CD4-positive, alpha-beta T cell treated with Interleukin-17A for 4 hours (primary cell): ENCODE data around the gene COQ10A.
"Not testable (repeated sequence)": the region's sequence is repeated elsewhere in the genome, so short reads cannot be mapped to it uniquely, and the experiment has no call there.

ENCODE experiments used
- DNase-seq: peaks from one replicate; pipeline ENCODE4 v3.0.0-alpha.2; 2020; ENCODE audit warnings: mixed read lengths

COQ10A gene

GRCh38 chr12:56244494-56244893 is 22.2 kb upstream of the COQ10A start:
- DNase-seq: no peak

- DNase-seq: no peak
These were observed 18.8 kb upstream of the COQ10A start for GRCh38 chr12:56247923-56248322.

- no peak for DNase-seq
These were observed 18.0 kb upstream of the COQ10A start for GRCh38 chr12:56248711-56249110.

GRCh38 chr12:56252649-56253048 is 14.1 kb upstream of the COQ10A start:
- DNase-seq: no peak

- DNase-seq: no peak
These were observed 13.7 kb upstream of the COQ10A start for GRCh38 chr12:56253091-56253490.

GRCh38 chr12:56255671-56256070 is 11.1 kb upstream of the COQ10A start:
- no peak for DNase-seq

GRCh38 chr12:56256326-56256960 is 10.3 kb upstream of the COQ10A start:
- no peak for DNase-seq

- no peak for DNase-seq
These were observed 9.7 kb upstream of the COQ10A start for GRCh38 chr12:56257071-56257470.

GRCh38 chr12:56257491-56258067 is 9.2 kb upstream of the COQ10A start:
- peak; percentile 22 for DNase-seq

- DNase-seq: peak; percentile 89
These were observed 8.5 kb upstream of the COQ10A start, which contains the start of gene ANKRD52 for GRCh38 chr12:56258068-56258819. Gene ANKRD52 (minus strand): TSS chr12:56258384. CDS start chr12:56258269, 115 bp downstream.

GRCh38 chr12:56258820-56259183 is 7.9 kb upstream of the COQ10A start:
- no peak for DNase-seq

GRCh38 chr12:56260380-56260779 is 6.4 kb upstream of the COQ10A start:
- no peak for DNase-seq

- DNase-seq: no peak
These were observed 5.8 kb upstream of the COQ10A start for GRCh38 chr12:56260921-56261320.

GRCh38 chr12:56261503-56262232 is 5.1 kb upstream of the COQ10A start:
- DNase-seq: no peak

- not testable (repeated sequence) for DNase-seq
These were observed 3.8 kb upstream of the COQ10A start for GRCh38 chr12:56262955-56263354.

GRCh38 chr12:56266068-56266692 is 562 bp upstream of the COQ10A start:
- not testable (repeated sequence) for DNase-seq

- DNase-seq: no peak
These were observed 815 bp downstream of the COQ10A start for GRCh38 chr12:56267443-56268071.

GRCh38 chr12:56271031-56271430 is 4.3 kb downstream of the COQ10A start:
- DNase-seq: peak; percentile 16

- not testable (repeated sequence) for DNase-seq
These were observed 5.7 kb downstream of the COQ10A start for GRCh38 chr12:56272468-56272867.

GRCh38 chr12:56274299-56274698 is 7.6 kb downstream of the COQ10A start:
- DNase-seq: no peak

- no peak for DNase-seq
These were observed 12.2 kb downstream of the COQ10A start for GRCh38 chr12:56278905-56279304.

GRCh38 chr12:56280849-56281248 is 14.1 kb downstream of the COQ10A start:
- no peak for DNase-seq
